Epithelial cell of prostate (primary cell): Measurements from ENCODE around the gene ZXDA.
"Not testable (repeated sequence)": the region's sequence is repeated elsewhere in the genome, so short reads cannot be mapped to it uniquely, and the experiment has no call there.

Source experiments
- DNase-seq: peaks from one replicate; pipeline ENCODE4 v3.0.0-alpha.2; 2011; ENCODE audit warnings: low read depth, low spot score
- H3K27ac ChIP-seq: fragments of 450-650 bp; 2 replicates; pipeline ENCODE4 v1.5.1; 2017; ENCODE audit warnings: mild to moderate bottlenecking

The ZXDA gene

DNA sequence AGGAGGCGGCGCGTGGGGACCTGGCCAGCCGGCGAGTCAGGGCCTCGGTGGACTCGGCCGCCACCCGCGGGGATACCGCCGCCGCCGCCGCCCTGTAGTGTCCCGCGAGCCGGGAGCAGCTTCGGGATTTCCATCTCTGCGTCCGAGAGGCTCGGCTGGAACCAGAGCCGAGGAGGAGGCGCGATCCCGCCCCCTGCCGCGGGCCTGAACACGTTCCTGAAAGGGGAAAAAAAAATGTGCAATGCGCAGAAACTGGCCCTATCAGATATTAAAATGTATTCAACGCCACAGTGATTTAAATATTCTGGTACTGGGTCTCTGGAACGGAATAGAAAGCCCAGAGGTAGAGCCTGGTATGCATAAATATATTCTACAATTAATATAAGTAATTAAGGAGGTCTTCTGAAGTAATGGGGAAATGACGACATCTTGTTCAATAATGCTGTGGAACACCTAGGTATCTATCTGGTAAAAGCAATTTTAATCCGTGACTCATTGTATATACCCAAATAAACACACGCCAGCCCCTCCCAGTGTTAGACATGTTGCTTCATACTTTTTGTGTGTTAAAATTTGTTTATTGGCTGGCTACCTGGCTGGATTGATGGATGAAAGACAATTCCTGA, at the start of gene ZXDA:
TSS of gene ZXDA (minus strand) at position 172 of the 626 bp plus-strand sequence. CDS start at position 134, 38 bp downstream.
- H3K27ac ChIP-seq: peak within 1 kb of the TSS; percentile 70
- not testable (repeated sequence) for DNase-seq

- DNase-seq: no peak
- H3K27ac ChIP-seq: no peak overlapping the region
Observed at GRCh38 chrX:57952320-57952678, 42.0 kb upstream of the ZXDA start.

DNA sequence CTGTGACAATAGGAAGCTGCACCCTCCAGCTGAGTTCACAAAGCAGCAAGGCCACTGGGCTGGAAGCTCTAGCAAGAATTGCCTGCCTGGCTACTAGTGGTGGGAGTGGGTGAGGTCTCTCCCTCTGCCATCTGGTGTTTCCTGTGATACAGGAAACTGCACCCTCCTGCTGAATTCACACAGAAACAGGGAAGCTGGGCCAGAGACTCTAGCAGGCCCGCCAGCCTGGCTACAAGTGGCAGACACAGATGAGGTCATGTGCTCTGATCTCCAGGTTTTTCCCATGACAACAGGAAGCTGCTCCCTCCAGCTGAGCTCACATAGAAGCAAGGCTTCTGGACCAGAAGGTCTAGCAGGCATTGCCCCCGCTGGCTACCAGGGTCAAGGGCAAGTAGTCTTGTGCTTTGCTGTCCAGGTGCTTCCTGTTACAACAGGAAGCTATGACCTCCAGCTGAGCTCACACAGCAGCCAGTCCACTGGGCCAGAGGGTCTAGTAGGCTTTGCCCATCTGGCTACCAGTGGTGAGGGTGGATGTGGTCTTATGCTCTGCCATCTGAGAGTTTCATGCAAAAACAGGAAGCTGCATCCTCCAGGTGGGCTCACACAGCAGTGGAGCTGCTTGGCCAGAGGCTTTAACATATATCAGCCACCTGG, 41.5 kb upstream of the ZXDA start:
- no peak overlapping the region for H3K27ac ChIP-seq
- no peak for DNase-seq

DNA sequence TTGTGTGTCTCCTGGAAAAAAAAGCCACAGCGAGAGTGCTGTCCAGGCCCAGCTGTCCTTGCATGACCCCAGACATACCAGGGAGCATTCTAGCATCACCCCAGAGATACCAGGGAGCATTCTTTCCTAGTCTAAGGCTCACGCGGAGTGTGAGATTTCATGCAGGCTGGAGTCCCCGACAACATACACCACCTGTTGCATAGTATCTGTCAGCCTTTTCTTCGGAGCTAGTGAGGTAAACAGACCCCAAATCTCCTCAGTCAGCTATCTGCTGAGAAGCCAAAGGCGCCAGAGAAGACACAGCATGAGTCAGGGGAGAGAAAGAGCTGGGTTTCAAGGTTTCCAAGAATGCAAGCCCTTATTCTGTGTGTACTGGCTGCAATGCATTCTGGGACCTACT, 23.1 kb upstream of the ZXDA start:
- DNase-seq: no peak
- H3K27ac ChIP-seq: no peak overlapping the region

DNA sequence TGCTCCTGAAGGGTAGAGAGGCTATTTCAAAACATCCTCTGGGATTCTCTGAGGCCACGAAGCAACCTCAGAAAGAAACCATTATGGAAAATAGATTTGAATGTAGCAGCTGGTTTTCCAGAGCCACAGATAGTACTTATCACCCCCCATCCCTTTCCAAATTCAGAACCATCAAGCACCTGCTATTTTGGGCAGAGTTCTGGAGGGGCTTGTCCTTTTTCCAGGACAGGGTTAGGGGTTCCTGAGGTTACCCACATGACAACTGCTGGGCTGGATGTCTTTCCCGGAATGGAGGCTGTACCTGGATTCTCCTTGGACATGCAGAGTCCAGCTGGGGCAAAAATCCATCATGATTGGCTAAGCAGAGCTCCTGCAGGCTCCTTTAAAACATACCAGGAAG, 22.0 kb upstream of the ZXDA start:
- DNase-seq: no peak

GRCh38 chrX:57930051-57930450, 19.8 kb upstream of the ZXDA start:
- H3K27ac ChIP-seq: no peak overlapping the region
- peak; percentile 22 for DNase-seq

More for the DNA sequence above, 22.0 kb upstream of the ZXDA start:
- no peak overlapping the region for H3K27ac ChIP-seq

DNA sequence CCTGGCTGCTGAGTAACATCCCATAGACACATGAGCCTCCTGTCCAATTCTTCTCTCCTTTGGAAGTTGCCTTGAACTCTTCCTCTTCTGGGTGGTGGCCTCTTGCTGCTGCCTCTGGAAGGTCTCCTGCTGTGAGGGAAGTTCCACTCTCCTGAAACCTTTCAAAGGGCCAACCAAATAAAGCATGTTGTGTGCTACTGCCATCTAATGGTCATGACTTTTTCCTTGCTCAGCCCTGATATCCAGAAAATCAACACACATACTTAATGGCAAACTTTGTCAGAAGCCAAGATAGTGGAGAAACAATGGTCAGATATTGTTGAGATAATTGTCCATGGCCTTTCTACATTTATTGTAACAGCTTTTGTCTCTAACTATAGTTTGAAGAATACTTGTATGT, 19.1 kb upstream of the ZXDA start:
- no peak for DNase-seq
- no peak overlapping the region for H3K27ac ChIP-seq

DNA sequence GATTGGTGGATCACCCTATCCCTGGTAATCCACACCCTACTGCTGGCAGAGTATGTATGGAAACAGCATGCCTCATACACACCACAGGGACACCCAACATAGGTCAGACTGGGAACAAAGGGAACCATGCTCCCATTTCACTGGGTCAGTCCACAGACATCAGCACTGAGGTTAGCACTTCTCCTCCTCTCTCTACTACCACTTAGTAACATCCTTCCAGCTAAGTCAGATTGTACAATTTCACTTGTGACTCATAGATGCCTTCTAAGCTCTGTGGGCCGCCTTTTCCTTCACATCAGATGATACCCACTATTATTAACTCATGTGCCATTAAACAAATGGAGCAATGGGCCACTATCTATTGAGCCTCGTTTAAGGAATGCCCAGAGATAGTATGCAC, 15.5 kb upstream of the ZXDA start:
- DNase-seq: no peak
- no peak overlapping the region for H3K27ac ChIP-seq

- H3K27ac ChIP-seq: no peak overlapping the region
- no peak for DNase-seq
Observed at GRCh38 chrX:57918750-57919436, 8.6 kb upstream of the ZXDA start.

DNA sequence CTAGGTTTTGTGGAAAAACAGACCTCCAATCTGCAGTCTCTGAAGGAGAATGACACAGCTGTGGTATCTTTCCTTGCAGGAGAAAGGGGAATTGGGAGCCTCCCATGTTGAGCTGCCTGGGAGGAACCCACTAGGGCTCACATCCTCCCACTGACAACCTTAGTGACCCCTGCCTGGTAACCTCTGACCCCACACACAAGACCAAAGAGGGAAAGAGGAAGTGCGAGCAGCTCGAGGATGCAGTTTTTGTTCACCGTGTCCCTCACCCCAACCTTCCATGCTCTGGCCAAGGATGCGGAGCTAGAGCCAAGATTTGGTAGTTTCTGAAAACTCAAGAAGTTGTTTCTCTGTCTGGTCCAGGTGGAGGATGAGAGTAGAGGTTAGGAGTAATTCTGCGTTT, 5.4 kb upstream of the ZXDA start:
- no peak for DNase-seq
- no peak overlapping the region for H3K27ac ChIP-seq

DNA sequence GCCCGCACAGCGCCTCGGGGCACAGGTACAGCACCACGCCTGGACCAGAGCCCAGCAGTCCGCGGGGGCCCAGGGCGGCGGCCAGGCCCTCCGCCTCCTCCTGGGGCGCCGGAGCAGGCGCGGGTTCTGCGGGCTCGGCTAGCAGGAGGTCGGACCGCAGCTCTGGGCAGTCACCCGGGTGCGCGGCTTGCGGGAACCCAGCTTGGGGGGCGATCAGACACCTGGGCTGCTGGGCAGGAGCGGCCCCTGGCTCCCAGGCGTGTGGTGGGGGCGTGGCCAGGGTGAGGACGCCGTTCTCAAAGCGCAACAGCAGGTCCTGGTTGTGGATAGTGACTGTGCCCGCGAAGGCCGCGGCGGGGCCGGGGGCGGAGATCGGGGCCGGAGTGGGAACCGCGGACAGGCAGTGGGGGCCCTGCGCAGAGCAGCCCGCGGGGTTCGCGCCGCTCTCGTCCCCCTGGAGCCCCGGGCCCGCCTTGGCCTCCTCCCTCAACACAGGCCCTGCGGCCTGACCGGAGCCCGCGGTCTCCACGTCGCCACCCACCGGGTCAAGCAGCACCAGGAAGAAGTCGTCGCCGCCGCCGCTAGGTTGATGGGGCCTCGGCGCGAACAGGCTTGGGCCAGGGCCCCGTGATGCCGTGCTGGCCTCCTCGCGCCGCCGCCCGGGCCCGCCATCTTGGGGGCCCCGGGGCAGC, 517 bp downstream of the ZXDA start:
- peak overlapping the region; percentile 70 for H3K27ac ChIP-seq
- DNase-seq: not testable (repeated sequence)

- DNase-seq: not testable (repeated sequence)
- H3K27ac ChIP-seq: peak overlapping the region; percentile 70
Observed at GRCh38 chrX:57908972-57909594, 1.2 kb downstream of the ZXDA start.

- no peak overlapping the region for H3K27ac ChIP-seq
- no peak for DNase-seq
Observed at GRCh38 chrX:57906790-57907189, 3.5 kb downstream of the ZXDA start.

DNA sequence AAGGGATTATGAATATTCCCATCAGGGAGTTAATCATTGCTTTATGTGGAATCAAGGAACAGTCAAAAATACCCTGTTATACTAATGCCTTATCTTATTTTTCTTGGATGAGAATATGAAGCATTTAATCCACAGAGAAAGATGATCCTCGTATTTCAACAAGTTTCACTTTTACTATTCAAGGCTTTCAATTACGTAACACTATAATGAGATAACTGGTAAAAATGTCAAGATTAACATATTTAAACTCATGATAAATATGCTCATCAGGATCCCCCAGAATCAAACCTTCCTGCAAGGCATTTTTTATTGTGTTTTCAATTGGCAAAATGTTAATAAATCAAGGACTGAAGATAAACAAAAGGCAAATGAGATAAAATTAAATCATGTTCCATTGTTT, 5.1 kb downstream of the ZXDA start:
- no peak for DNase-seq
- H3K27ac ChIP-seq: no peak overlapping the region

DNA sequence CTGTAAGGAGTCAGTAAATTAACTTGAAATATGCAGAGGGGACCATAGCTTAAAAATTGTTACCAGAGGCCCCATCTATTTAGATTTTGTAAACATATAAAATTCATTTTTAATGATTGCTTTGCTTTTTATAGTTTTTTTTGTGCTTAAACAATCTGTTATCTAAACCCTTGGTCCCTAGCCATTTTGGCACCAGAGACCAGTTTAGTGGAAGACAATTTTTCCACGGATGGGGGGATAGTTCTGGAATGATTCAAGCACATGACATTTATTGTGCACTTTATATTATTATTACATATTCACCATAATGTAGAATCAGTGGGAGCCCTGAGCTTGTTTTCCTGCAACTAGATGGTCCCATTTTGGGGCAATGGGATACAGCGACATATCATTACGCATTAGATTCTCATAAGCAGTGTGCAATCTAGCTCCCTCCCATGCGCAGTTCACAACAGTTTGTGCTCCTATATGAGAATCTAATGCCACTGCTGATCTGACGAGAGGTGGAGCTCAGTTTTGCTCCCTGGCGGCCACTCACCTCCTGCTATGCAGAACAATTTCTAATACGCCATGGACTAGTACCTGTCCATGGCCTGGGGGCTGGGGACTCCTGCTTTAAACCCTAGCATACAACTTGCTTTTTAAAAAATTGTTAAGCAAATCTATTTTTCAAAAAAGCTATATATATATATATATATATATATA, 5.9 kb downstream of the ZXDA start:
- no peak for DNase-seq
- H3K27ac ChIP-seq: no peak overlapping the region

GRCh38 chrX:57902633-57903032, 7.6 kb downstream of the ZXDA start:
- DNase-seq: no peak
- no peak overlapping the region for H3K27ac ChIP-seq

DNA sequence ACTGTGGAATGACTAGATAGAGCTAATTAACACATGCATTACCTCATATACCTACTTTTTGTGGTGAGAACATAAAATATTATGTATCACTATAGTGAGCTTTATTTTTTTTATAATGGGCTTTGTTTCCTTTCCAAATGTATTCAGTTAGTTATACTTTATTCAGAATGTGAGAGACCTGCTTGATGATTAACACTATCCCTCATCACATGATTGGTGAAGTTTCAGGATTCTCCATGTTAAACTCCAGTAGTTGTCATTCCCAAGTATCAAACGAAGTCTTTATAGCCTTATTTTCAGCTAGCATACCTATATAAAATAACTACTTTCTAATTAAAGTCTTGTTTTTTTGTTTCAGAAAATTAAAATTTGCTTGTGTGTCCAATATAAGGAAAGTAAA, 8.8 kb downstream of the ZXDA start:
- no peak overlapping the region for H3K27ac ChIP-seq
- no peak for DNase-seq

- no peak for DNase-seq
Observed at GRCh38 chrX:57900975-57901374, 9.3 kb downstream of the ZXDA start.

DNA sequence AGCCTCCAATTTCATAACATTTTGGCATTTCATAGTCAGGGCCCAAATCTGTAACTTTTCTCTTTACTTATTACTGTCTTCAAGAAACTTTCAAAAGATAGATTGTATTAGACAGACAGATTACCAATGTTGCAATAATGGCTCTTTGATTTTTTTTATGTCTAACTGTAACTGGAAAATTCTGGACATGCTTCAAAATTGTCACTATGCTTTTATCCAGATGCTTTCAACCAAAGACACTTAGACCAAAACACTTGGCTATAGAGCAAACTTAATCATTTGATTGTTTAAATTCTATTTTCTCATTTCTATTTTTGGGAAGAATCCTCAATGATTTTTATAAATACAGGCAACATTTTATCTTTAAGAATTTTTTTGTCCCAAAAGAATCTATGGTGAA, 10.4 kb downstream of the ZXDA start:
- DNase-seq: no peak
- no peak overlapping the region for H3K27ac ChIP-seq

More at GRCh38 chrX:57900975-57901374, 9.3 kb downstream of the ZXDA start:
- H3K27ac ChIP-seq: no peak overlapping the region

DNA sequence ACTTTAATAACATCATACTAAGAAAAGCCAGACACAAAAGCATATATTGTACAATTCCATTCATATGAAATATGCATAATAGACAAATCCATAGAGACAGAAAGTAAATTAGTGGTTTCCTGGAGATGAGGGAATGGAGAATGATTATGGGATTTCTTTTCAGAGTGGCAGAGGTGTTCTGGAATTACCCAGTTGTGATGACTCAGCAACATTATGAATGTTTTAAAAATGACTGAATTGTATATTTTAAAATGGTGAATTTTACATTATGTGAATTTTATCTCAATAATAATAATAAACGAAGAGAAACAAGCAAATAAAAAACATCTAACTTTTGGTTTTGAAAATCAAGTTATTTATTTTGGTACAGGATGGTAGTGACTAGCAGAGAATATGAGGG, 11.2 kb downstream of the ZXDA start:
- no peak overlapping the region for H3K27ac ChIP-seq
- DNase-seq: no peak
